Measurements from ENCODE around the gene NPAS3.

NPAS3 gene

GRCh38 chr14:33839193-33840076 lies 900.8 kb downstream of the NPAS3 start:
- in situ Hi-C loops (cut with MboI; ENCODE audit: low sequenced_read_pairs) = loop anchor here (25.0 kb wide), 2 partner anchors 248 to 398 kb away; no protein-coding TSS in a partner anchor

GRCh38 chr14:33840797-33841196 lies 902.1 kb downstream of the NPAS3 start:
- in situ Hi-C loops (cut with MboI; ENCODE audit: low sequenced_read_pairs) = loop anchor here (25.0 kb wide), 2 partner anchors 247 to 397 kb away; no protein-coding TSS in a partner anchor

GRCh38 chr14:33842299-33842698 lies 903.6 kb downstream of the NPAS3 start:
- in situ Hi-C loops (cut with MboI; ENCODE audit: low sequenced_read_pairs) = loop anchor here (25.0 kb wide), 2 partner anchors 245 to 395 kb away; no protein-coding TSS in a partner anchor

GRCh38 chr14:33844118-33844517 lies 905.4 kb downstream of the NPAS3 start:
- in situ Hi-C loops (cut with MboI; ENCODE audit: low sequenced_read_pairs) = loop anchor here (25.0 kb wide), 2 partner anchors 243 to 393 kb away; no protein-coding TSS in a partner anchor

GRCh38 chr14:33846100-33846824 lies 907.6 kb downstream of the NPAS3 start:
- in situ Hi-C loops (cut with MboI; ENCODE audit: low sequenced_read_pairs) = loop anchor here (25.0 kb wide), 2 partner anchors 241 to 391 kb away; no protein-coding TSS in a partner anchor

GRCh38 chr14:33847066-33847465 lies 908.4 kb downstream of the NPAS3 start:
- in situ Hi-C loops (cut with MboI; ENCODE audit: low sequenced_read_pairs) = loop anchor here (25.0 kb wide), 2 partner anchors 240 to 390 kb away; no protein-coding TSS in a partner anchor

GRCh38 chr14:33848009-33848408 lies 909.3 kb downstream of the NPAS3 start:
- in situ Hi-C loops (cut with MboI; ENCODE audit: low sequenced_read_pairs) = loop anchor here (25.0 kb wide), 2 partner anchors 239 to 389 kb away; no protein-coding TSS in a partner anchor

GRCh38 chr14:33848706-33849454 lies 910.2 kb downstream of the NPAS3 start:
- in situ Hi-C loops (cut with MboI; ENCODE audit: low sequenced_read_pairs) = loop anchor here (25.0 kb wide), 2 partner anchors 238 to 388 kb away; no protein-coding TSS in a partner anchor

- in situ Hi-C loops (cut with MboI; ENCODE audit: low sequenced_read_pairs) = loop anchor here (25.0 kb wide), 2 partner anchors 238 to 388 kb away; no protein-coding TSS in a partner anchor
Observed at GRCh38 chr14:33849455-33849801, 910.7 kb downstream of the NPAS3 start.

GRCh38 chr14:33850826-33851225 lies 912.1 kb downstream of the NPAS3 start:
- in situ Hi-C loops (cut with MboI; ENCODE audit: low sequenced_read_pairs) = no loop called here

- in situ Hi-C loops (cut with MboI; ENCODE audit: low sequenced_read_pairs) = no loop called here
Observed at GRCh38 chr14:33851366-33851765, 912.7 kb downstream of the NPAS3 start.

- in situ Hi-C loops (cut with MboI; ENCODE audit: low sequenced_read_pairs) = no loop called here
Observed at GRCh38 chr14:33851931-33852330, 913.3 kb downstream of the NPAS3 start.
